SIG-M5 treated with dmso at 0.1 percent for 504 hours (cell line): ENCODE results near the gene RERE.
"Not testable (repeated sequence)": the region's sequence is repeated elsewhere in the genome, so short reads cannot be mapped to it uniquely, and the experiment has no call there.

Experiments used
- DNase-seq: peaks from one replicate; lab custom pipeline; 2025; ENCODE audit not compliant: unreplicated experiment; lab: John Stamatoyannopoulos, UW

Gene RERE

GRCh38 chr1:8809342-8809736 lies 8.1 kb downstream of the RERE start:
- no peak for DNase-seq

- no peak for DNase-seq
Observed at GRCh38 chr1:8807004-8807403, 10.4 kb downstream of the RERE start.

- no peak for DNase-seq
Observed at GRCh38 chr1:8800416-8800815, 17.0 kb downstream of the RERE start.

- DNase-seq: no peak
Observed at GRCh38 chr1:8797216-8797615, 20.2 kb downstream of the RERE start.

GRCh38 chr1:8796812-8797211 lies 20.6 kb downstream of the RERE start:
- DNase-seq: no peak

- DNase-seq: no peak
Observed at GRCh38 chr1:8794605-8795004, 22.8 kb downstream of the RERE start.

- DNase-seq: no peak
Observed at GRCh38 chr1:8791819-8792218, 25.6 kb downstream of the RERE start.

GRCh38 chr1:8790987-8791386 lies 26.5 kb downstream of the RERE start:
- DNase-seq: no peak

GRCh38 chr1:8790478-8790877 lies 27.0 kb downstream of the RERE start:
- DNase-seq: no peak

GRCh38 chr1:8789314-8790214 lies 27.9 kb downstream of the RERE start:
- no peak for DNase-seq

GRCh38 chr1:8787218-8787617 lies 30.2 kb downstream of the RERE start:
- no peak for DNase-seq

- DNase-seq: not testable (repeated sequence)
Observed at GRCh38 chr1:8786204-8786603, 31.2 kb downstream of the RERE start.

GRCh38 chr1:8782955-8783354 lies 34.5 kb downstream of the RERE start:
- DNase-seq: no peak

GRCh38 chr1:8782001-8782620 lies 35.3 kb downstream of the RERE start:
- no peak for DNase-seq

GRCh38 chr1:8780405-8780804 lies 37.0 kb downstream of the RERE start:
- DNase-seq: no peak

- DNase-seq: no peak
Observed at GRCh38 chr1:8777867-8778266, 39.6 kb downstream of the RERE start.

GRCh38 chr1:8776104-8776503 lies 41.3 kb downstream of the RERE start:
- DNase-seq: no peak

- no peak for DNase-seq
Observed at GRCh38 chr1:8767006-8767405, 50.4 kb downstream of the RERE start.

- no peak for DNase-seq
Observed at GRCh38 chr1:8765198-8765597, 52.2 kb downstream of the RERE start.

- no peak for DNase-seq
Observed at GRCh38 chr1:8764293-8764937, 53.0 kb downstream of the RERE start.

GRCh38 chr1:8763888-8764287 lies 53.6 kb downstream of the RERE start:
- DNase-seq: no peak

- DNase-seq: no peak
Observed at GRCh38 chr1:8754993-8755392, 62.4 kb downstream of the RERE start.
